Measurements from ENCODE around the gene RHOT2.
A peak's percentile ranks its signal among the peaks of the same experiment; 100 is the strongest.
"Not testable (repeated sequence)": the region's sequence is repeated elsewhere in the genome, so short reads cannot be mapped to it uniquely, and the experiment has no call there.

The RHOT2 gene

DNA sequence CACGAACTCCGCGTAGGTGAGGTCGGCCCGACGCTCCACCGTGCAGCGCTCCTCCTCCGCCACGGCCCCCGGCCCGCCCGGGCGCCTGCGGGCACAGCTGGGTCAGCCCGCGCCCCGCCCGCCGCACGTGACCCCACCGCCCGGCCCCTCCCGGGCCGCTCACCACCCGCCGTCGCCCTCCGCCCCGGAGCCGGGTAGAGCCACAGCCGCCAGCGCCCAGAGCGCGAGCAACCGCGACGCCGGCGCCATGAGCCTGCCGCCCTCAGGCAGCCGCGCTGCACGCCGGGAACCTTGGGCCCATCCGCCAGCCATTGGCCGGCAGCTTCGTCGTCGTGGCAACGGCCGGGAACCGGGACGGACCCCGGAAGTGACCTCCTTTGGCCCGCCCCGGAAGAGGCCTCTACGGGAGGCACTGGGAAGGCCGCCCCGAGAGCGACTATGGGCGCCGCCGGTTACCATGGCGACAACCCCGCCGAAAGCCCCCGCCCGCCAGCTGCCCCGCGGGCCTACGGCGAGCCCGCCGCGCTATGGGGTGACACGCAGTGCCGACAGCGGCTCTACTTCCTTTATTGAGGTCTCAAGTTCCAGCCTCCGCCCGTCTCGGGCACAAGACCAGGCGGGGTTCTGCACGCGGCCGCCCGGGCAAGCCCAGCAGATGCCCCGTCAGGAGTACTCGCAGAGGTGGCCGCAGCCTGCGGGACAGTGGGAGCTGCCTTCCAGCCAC is 16.3 kb downstream of the RHOT2 start, which contains the start of gene JMJD8:
Gene JMJD8 (minus strand): TSS at position 264 of the 724 bp plus-strand sequence. CDS start 15 bp downstream, at position 249.
- no peaks in the 10 kb centered on the region for H3K4me1 ChIP-seq (ENCODE audit: insufficient read depth, low read length)
- H3K9ac ChIP-seq (ENCODE audit: low read depth, low read length): peak within 1 kb of the TSS; percentile 69
- H3K36me3 ChIP-seq (ENCODE audit: insufficient read depth, low read length): peaks cover 8% of the 10 kb centered on the region
- no peaks in the 10 kb centered on the region for H3K9me3 ChIP-seq (ENCODE audit: control insufficient read depth, insufficient read depth, low read length)

DNA sequence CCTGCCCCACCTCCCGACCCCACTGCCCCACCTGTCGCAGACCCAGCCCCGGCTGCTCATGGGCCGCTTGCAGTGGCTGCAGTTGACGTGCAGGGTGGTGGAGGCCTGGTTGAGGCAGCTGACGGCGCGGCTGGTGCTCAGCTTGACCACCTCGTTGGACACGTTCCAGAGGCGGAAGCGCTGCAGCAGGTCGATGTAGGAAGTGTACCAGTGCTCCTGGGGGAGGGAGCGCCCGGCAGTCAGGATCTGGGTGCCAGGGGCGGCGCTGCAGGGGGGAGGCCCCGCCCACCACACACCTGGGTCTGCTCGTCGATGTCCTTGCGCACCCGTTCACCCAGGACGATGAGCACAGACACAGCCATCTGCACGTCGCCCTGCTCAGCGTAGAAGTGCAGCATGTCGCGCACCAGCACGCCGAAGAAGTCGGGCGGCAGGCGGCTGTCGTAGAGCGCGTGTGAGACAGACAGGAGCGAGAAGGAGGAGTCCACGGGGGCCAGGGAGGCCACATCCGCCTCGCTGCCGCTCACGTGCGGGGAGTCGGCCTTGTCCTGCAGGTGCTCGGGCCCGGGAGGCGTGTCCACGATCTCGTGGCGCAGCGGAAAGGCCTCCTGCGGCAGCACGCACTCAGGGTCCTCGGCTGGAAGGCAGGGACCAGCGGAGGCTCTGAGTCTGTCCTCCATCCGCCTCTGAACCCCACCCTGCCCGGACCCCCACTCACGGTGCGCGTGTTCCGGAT is 17.2 kb downstream of the RHOT2 start:
- H3K9me3 ChIP-seq (ENCODE audit: control insufficient read depth, insufficient read depth, low read length): no peaks in the 10 kb centered on the region
- H3K9ac ChIP-seq (ENCODE audit: low read depth, low read length): no peak overlapping the region
- peaks cover 8% of the 10 kb centered on the region for H3K36me3 ChIP-seq (ENCODE audit: insufficient read depth, low read length)
- no peaks in the 10 kb centered on the region for H3K4me1 ChIP-seq (ENCODE audit: insufficient read depth, low read length)

DNA sequence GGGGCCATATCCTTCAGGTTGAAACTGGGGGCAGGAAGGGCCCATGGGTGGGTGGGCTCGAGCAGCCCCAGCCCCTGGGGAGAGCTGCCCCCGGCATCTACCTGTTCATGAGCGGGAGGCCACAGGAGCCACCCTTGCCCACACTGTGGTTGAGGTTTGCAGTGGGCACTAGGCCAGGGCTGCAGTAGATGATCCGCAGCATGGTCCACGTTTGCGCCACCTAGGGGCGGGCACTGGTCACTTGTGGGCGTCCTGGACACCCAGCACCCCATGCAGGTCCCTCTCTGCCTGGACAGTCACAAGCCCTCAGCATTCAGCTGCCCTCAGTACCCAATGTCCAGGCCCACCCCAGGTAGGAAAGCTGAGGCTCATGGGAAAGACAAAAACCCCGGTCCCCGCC is 18.0 kb downstream of the RHOT2 start:
- Histone ChIP-seq H3K4me1 (ENCODE audit: insufficient read depth, low read length) (no peaks in the 10 kb centered on the region), H3K36me3 (ENCODE audit: insufficient read depth, low read length) (peaks cover 8% of the 10 kb centered on the region), H3K9me3 (ENCODE audit: control insufficient read depth, insufficient read depth, low read length) (no peaks in the 10 kb centered on the region), H3K9ac (ENCODE audit: low read depth, low read length) (no peak overlapping the region)

DNA sequence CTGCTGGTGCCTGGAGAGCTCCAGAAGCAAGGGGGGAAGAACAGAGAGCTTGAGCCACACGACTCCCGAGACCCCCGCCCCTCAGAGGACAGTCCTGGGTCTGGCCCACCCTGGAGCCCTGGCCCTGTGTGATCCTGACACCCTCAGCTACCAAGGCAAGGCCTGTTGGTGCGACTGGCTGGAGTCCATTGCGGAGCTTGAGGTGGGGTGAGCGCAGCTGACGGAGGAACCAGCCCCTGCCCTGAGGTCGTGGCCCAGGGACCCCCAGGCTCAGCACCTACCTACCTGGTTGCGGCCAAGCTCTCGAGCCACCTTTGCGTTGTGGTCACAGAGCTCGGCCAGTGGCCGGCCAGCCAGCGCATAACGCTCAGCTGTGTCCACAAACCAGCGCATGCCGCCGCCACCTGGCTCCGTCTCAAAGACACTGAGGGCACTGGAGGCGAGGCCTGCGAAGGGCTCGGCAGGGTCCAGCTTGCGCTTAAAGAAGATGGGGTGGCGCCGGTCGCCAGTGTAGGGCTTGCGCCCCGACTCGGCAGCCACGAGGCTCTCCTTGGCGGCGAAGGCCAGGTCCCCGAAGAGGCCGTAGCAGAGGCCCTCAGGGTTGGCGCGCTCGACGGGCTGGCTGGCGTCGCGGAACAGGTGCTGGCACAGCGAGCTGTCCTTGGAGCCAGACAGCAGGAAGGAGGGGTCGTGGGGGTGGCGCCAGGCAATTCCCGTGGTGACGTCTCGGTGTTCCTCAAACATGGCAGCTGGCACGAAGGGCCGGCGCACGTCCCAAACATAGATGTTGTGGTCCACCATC is 18.7 kb downstream of the RHOT2 start:
- Histone ChIP-seq H3K36me3 (ENCODE audit: insufficient read depth, low read length) (peaks cover 8% of the 10 kb centered on the region), H3K4me1 (ENCODE audit: insufficient read depth, low read length) (no peaks in the 10 kb centered on the region), H3K9me3 (ENCODE audit: control insufficient read depth, insufficient read depth, low read length) (no peaks in the 10 kb centered on the region), H3K9ac (ENCODE audit: low read depth, low read length) (no peak overlapping the region)

DNA sequence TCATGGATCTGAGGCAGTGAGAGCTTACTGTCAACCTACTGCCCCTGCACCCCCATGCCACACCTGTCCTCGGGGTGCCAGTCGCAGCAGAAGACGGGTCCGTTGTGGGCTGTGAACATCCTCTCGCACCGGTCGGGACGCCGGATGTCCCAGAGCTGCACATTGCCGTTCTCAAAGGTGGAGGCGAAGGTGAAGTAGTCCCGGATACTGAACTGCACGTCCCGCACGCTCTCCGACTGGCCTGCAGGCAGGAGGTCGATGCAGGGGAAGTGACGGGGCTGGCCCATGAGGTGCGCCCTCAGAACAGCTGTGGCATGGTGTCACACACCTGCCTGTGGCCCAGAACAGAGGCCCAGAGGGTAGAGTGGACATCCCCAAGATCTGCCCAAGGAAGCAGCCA is 19.6 kb downstream of the RHOT2 start:
- Histone ChIP-seq H3K36me3 (ENCODE audit: insufficient read depth, low read length) (peaks cover 6% of the 10 kb centered on the region; the same call in 1 of the 2 replicates), H3K9ac (ENCODE audit: low read depth, low read length) (no peak overlapping the region), H3K4me1 (ENCODE audit: insufficient read depth, low read length) (no peaks in the 10 kb centered on the region), H3K9me3 (ENCODE audit: control insufficient read depth, insufficient read depth, low read length) (no peaks in the 10 kb centered on the region)

DNA sequence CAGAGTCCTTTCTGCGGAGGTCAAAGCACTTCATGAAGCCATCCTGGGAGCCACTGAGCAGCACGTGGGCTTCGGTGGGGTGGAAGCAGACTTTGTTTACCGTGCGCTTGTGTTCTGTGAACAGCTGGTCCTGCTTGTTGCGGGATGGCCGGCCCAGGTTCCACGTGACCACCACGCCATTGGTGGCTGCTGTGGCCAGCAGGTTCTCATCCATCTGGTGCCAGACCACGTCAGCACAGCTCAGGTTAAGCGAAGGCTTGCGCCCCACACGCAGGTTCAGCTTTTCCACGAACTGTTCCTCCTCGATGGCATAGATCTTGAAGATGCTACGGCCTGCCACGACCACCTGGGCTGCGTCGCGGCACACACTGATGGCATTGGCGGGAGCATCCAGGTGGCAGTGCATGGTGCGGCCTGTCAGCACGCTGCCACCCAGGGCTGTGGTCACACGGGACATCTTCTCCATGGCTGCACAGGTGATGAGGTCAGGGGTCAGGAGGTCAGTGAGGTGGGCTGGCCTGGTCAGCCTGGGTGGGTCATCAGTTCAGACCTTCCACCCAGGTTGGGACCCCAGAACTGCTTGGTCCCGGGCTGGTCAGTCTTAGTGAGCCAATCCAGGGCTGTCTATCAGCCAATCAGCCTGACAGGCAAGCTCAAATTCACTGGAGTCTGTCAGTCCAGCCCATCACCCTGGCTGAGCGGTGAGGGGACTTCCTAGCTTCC is 21.4 kb downstream of the RHOT2 start:
- H3K9me3 ChIP-seq (ENCODE audit: control insufficient read depth, insufficient read depth, low read length): no peaks in the 10 kb centered on the region
- no peaks in the 10 kb centered on the region for H3K4me1 ChIP-seq (ENCODE audit: insufficient read depth, low read length)
- no peaks in the 10 kb centered on the region for H3K36me3 ChIP-seq (ENCODE audit: insufficient read depth, low read length)
- peak overlapping the region; percentile 80 for H3K9ac ChIP-seq (ENCODE audit: low read depth, low read length)

DNA sequence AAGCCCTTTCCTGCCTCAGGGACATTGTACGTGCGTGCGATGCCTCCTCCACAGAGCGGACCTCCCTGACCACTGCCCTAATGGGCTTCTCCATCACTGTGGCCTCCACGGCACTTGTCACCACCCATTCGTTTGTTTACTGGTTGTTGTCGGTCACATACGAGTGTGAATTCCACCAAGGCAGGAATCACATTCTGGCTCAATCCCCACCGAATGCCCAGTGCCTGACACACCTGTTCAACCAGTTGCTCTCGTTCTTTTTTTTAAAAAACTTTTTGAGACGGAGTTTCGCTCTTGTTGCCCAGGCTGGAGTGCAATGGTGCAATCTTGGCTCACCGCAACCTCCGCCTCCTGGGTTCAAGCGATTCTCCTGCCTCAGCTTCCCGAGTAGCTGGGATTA is 23.3 kb downstream of the RHOT2 start:
- not testable (repeated sequence) for H3K4me1 ChIP-seq (ENCODE audit: insufficient read depth, low read length); H3K9ac ChIP-seq (ENCODE audit: low read depth, low read length); H3K36me3 ChIP-seq (ENCODE audit: insufficient read depth, low read length); H3K9me3 ChIP-seq (ENCODE audit: control insufficient read depth, insufficient read depth, low read length)

DNA sequence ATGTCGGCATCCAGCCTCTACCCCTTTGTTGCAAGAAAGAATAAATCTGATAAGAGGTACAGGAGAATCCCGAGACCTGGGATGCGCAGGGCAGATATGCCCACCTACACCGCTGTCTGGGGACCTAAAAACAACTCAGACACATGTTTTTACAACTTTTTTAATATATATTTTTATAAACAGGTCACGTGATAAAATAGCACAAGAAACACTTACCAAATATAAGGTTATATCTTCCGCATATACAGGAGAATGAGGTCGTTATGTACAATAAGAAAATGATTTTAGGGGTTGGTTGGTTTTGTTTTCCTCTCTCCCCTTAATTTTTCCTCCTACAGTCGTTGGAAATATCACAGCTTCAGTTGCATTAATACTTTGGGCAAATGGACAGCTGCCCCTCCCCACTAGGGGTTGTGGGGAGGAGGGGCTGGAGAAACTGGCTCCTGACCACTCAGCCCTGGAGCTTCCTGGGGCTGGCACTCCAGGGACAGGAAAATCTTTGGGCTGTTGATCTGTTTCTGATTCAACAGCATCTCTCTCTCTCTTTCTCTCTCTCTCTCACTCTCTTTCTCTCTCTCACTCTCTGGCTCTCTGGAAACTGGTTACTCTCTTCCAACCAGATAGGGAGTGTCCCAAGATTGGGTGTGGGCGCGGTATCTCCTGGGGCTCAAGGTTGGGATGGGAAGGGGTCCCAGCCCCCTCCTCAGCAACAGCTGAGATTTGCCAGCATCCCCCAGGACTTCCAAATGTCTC is 24.6 kb downstream of the RHOT2 start:
- H3K4me1 ChIP-seq (ENCODE audit: insufficient read depth, low read length): no peaks in the 10 kb centered on the region
- no peaks in the 10 kb centered on the region for H3K36me3 ChIP-seq (ENCODE audit: insufficient read depth, low read length)
- no peak overlapping the region for H3K9ac ChIP-seq (ENCODE audit: low read depth, low read length)
- no peaks in the 10 kb centered on the region for H3K9me3 ChIP-seq (ENCODE audit: control insufficient read depth, insufficient read depth, low read length)

DNA sequence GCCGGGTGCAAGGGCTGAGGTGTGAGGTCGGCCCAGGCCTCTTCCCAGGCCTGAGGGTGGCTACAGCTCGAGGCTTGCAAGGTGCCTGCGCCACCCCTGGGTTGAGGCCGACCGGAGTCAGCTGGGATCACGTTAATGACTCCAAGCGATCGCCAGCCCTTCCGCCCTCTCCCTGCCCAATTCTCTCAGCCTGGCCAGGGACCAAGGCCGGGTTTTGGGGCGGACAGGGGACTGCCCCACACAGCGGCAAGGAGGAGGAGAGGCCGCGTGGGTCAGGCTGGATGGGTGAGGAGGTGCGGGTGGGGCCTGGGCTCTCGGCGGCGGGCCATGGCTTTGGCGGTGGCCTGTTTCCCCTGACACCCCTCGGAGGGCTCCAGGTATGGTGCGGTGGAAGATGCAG is 25.4 kb downstream of the RHOT2 start:
- no peaks in the 10 kb centered on the region for H3K36me3 ChIP-seq (ENCODE audit: insufficient read depth, low read length)
- no peaks in the 10 kb centered on the region for H3K9me3 ChIP-seq (ENCODE audit: control insufficient read depth, insufficient read depth, low read length)
- H3K4me1 ChIP-seq (ENCODE audit: insufficient read depth, low read length): no peaks in the 10 kb centered on the region
- H3K9ac ChIP-seq (ENCODE audit: low read depth, low read length): peak overlapping the region; percentile 41; the same call in 1 of the 2 replicates

DNA sequence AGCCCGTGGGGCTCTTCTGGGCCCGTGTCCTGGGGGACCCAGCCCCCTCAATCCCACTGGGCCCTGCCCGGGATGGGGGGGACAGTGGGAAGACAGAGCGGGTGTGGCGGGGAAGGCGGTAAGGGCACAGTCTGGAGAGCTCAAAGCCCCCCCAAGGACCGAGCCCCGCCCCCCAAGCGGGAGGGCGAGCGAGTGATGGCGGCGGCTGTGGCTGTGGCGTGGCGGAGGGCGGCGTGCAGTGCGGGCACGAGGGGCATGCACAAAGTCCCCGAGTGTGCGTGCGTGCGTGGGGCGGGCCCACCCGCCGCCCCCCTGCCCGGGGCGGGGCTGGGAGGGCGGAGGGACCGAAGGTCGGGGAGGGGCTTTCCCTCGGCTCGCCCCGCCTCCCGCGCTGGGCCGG is 25.8 kb downstream of the RHOT2 start:
- no peaks in the 10 kb centered on the region for H3K9me3 ChIP-seq (ENCODE audit: control insufficient read depth, insufficient read depth, low read length)
- H3K4me1 ChIP-seq (ENCODE audit: insufficient read depth, low read length): no peaks in the 10 kb centered on the region
- no peaks in the 10 kb centered on the region for H3K36me3 ChIP-seq (ENCODE audit: insufficient read depth, low read length)
- H3K9ac ChIP-seq (ENCODE audit: low read depth, low read length): peak overlapping the region; percentile 41; the same call in 1 of the 2 replicates

DNA sequence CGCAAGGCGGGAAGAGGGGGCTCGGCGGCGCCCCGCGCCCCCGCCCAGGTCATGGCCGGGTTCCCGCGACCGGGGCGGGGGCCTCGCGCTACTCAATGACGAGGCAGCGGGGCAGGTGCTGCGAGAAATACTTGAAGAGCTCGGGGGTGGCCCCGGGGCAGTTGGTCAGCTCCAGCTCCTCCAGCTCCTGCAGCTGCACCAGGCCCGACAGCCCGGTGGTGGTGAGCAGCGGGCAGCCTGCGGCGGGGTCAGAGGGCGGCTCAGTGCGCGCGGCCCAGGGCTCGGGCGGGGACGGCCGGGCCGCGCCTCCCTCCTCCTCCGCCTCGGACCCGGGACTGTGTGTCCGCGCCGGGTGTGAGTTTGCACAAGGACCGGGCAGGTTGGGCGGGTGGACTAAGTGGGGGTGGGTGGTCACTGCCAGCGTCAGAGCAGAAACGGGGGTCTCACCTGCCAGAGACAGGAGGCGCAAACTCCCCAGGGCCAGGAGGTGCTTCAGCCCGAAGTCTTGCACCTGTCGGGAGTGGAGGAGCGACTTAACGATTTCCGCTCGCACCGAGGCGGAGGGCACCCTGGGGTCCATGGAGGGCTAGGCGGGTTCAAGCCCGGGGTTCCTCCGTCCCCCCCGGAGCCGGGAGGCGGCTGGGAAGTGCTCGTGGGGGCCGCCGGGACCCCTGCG is 26.4 kb downstream of the RHOT2 start:
- Histone ChIP-seq H3K36me3 (ENCODE audit: insufficient read depth, low read length) (no peaks in the 10 kb centered on the region), H3K9me3 (ENCODE audit: control insufficient read depth, insufficient read depth, low read length) (no peaks in the 10 kb centered on the region), H3K4me1 (ENCODE audit: insufficient read depth, low read length) (no peaks in the 10 kb centered on the region), H3K9ac (ENCODE audit: low read depth, low read length) (peak overlapping the region; percentile 41)

DNA sequence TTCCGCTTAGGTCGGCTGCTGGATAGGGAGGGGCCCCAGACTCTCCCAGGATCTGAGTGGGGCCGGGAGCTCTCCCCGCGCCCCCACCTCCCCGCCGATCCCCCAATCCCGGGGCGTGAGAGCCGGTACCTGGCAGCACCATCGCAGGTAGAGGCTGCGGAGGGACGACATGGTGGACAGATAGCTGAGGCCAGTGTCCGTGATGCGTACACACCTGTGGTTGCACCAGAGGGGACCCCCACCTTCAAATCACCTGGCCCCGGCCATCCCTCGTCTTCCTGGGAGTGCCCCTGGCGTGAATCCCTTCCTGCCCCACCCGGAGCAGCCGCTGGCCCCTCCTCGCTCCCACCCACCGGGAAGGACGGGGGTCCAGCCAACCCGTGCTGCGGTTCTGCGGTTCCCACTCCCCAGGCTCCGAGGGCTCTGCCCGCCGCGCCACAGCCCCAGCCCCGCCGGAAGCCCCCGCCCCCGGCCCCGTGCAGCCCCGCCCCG is 27.0 kb downstream of the RHOT2 start:
- Histone ChIP-seq H3K9ac (ENCODE audit: low read depth, low read length) (peak overlapping the region; percentile 45; the same call in 1 of the 2 replicates), H3K36me3 (ENCODE audit: insufficient read depth, low read length) (no peaks in the 10 kb centered on the region), H3K4me1 (ENCODE audit: insufficient read depth, low read length) (no peaks in the 10 kb centered on the region), H3K9me3 (ENCODE audit: control insufficient read depth, insufficient read depth, low read length) (no peaks in the 10 kb centered on the region)

Measured in ES-I3 (cell line).